Head of caudate nucleus (tissue), 42 donors: Measurements from ENCODE around the gene ATP1A2.
A peak's percentile ranks its signal among the peaks of the same experiment; 100 is the strongest.

ENCODE experiments used
- DNase-seq, 42 donors: peaks; one replicate each; pipeline versions ENCODE4 v3.0.0 to v3.0.0-alpha.2; 2020 to 2021; ENCODE audit warnings: mixed read lengths in 7 of 42
- intact Hi-C: fragments of 100-400 bp; cut with DNase I; formaldehyde crosslinking; loops from one replicate; pipeline ENCODE4 v1.15.0; 2022

ATP1A2 gene

GRCh38 chr1:160159846-160160245 lies 44.3 kb downstream of the ATP1A2 start:
- intact Hi-C loops, result no loop called here
- DNase-seq, result no peak

GRCh38 chr1:160161965-160162705 lies 46.6 kb downstream of the ATP1A2 start:
- DNase-seq, result peak in 41 of 42 donors; percentile 7 to 75 (median 42)
- intact Hi-C loops, result no loop called here

GRCh38 chr1:160162931-160163330 lies 47.4 kb downstream of the ATP1A2 start:
- intact Hi-C loops, result no loop called here
- no peak for DNase-seq

GRCh38 chr1:160163615-160164014 lies 48.1 kb downstream of the ATP1A2 start:
- no peak for DNase-seq
- intact Hi-C loops, result no loop called here

GRCh38 chr1:160164121-160164520 lies 48.6 kb downstream of the ATP1A2 start:
- DNase-seq, result no peak
- intact Hi-C loops, result no loop called here

GRCh38 chr1:160166166-160166868 lies 50.8 kb downstream of the ATP1A2 start:
- intact Hi-C loops, result no loop called here
- no peak for DNase-seq

- no peak for DNase-seq
- intact Hi-C loops, result no loop called here
Observed at GRCh38 chr1:160167056-160167455, 51.5 kb downstream of the ATP1A2 start.

- no peak for DNase-seq
- intact Hi-C loops, result no loop called here
Observed at GRCh38 chr1:160167580-160167979, 52.0 kb downstream of the ATP1A2 start.

- intact Hi-C loops, result no loop called here
- no peak for DNase-seq
Observed at GRCh38 chr1:160168016-160168415, 52.5 kb downstream of the ATP1A2 start.

- intact Hi-C loops, result no loop called here
- peak in 3 of 42 donors; percentile 8 to 39 (median 16) for DNase-seq
Observed at GRCh38 chr1:160168609-160169369, 53.2 kb downstream of the ATP1A2 start.

GRCh38 chr1:160169553-160170399 lies 54.2 kb downstream of the ATP1A2 start:
- DNase-seq, result no peak
- intact Hi-C loops, result no loop called here

- intact Hi-C loops, result no loop called here
- DNase-seq, result no peak
Observed at GRCh38 chr1:160171354-160171753, 55.8 kb downstream of the ATP1A2 start.

- DNase-seq, result peak in 1 of 42 donors; percentile 34
- intact Hi-C loops, result no loop called here
Observed at GRCh38 chr1:160171980-160172379, 56.4 kb downstream of the ATP1A2 start.

GRCh38 chr1:160177231-160177630 lies 61.7 kb downstream of the ATP1A2 start:
- intact Hi-C loops, result no loop called here
- DNase-seq, result no peak

- DNase-seq, result no peak
- intact Hi-C loops, result no loop called here
Observed at GRCh38 chr1:160177667-160178066, 62.1 kb downstream of the ATP1A2 start.

- intact Hi-C loops, result no loop called here
- DNase-seq, result no peak
Observed at GRCh38 chr1:160178731-160179130, 63.2 kb downstream of the ATP1A2 start.

- DNase-seq, result peak in 23 of 42 donors; percentile 18 to 85 (median 42)
- intact Hi-C loops, result no loop called here
Observed at GRCh38 chr1:160179336-160179735, 63.8 kb downstream of the ATP1A2 start.

- no peak for DNase-seq
- intact Hi-C loops, result no loop called here
Observed at GRCh38 chr1:160186246-160186645, 70.7 kb downstream of the ATP1A2 start.

- intact Hi-C loops, result no loop called here
- DNase-seq, result no peak
Observed at GRCh38 chr1:160186729-160187128, 71.2 kb downstream of the ATP1A2 start.
